ENCODE measurements around the gene AMIGO2. TPM values are rescaled to one million over a fixed set of nuclear protein-coding genes. Genes with fewer than 3 reads are reported as not detected.

AMIGO2 gene
- total and polyA plus RNA-seq, 2 experiments from 2014 or later: 1.8 to 3.8 TPM

- no peak for TF ChIP-seq ZNF462 (CRISPR knock-in tag; IDR thresholded peaks at IDR 0.05)
- no peak for TF ChIP-seq POLR2AphosphoS5 (IDR thresholded peaks at IDR 0.05; ENCODE audit: low read depth)
- no peak for TF ChIP-seq STAT1 (IDR thresholded peaks at IDR 0.05; ENCODE audit: unreplicated experiment)
- no peak for TF ChIP-seq CTCF (conservative IDR thresholded peaks at IDR 0.05; ENCODE audit: low read depth in 2 of 2)
Observed at GRCh38 chr12:47039079-47039478, 40.7 kb downstream of the AMIGO2 start (continued).

GRCh38 chr12:47038270-47038748, 41.5 kb downstream of the AMIGO2 start:
- Mint-ChIP-seq H3K4me3 (no peak overlapping the region), H3K36me3 (ENCODE audit: low read depth) (no peaks in the 10 kb centered on the region), H3K4me1 (peaks cover 20% of the 10 kb centered on the region), H3K27ac (peak overlapping the region; percentile 31; the same call in 1 of the 2 replicates), H3K9me3 (no peaks in the 10 kb centered on the region), H3K27me3 (ENCODE audit: insufficient read depth, low read depth, poor library complexity) (no peaks in the 10 kb centered on the region)
- no peaks in the 10 kb centered on the region for H4K20me1 ChIP-seq (replicated peaks; ENCODE audit: insufficient read depth)
- no peaks in the 10 kb centered on the region for H3K27me3 ChIP-seq (ENCODE audit: insufficient read depth)
- H3K9me2 ChIP-seq (ENCODE audit: insufficient read depth): no peaks in the 10 kb centered on the region
- H2AFZ ChIP-seq: no peak overlapping the region
- H3K27ac ChIP-seq (ENCODE audit: low read depth): no peak overlapping the region
- no peak overlapping the region for H3K4me2 ChIP-seq
- H3K4me1 ChIP-seq (ENCODE audit: insufficient read depth): peaks cover 11% of the 10 kb centered on the region
- H3F3A ChIP-seq (replicated peaks; ENCODE audit: low read depth): no peaks in the 10 kb centered on the region
- H3K4me3 ChIP-seq: no peak overlapping the region
- no peaks in the 10 kb centered on the region for H3K79me2 ChIP-seq (replicated peaks; ENCODE audit: insufficient read depth)
- ATAC-seq: no peak
- DNase-seq (ENCODE audit: low spot score): no peak
- H3K36me3 ChIP-seq (ENCODE audit: insufficient read depth): no peaks in the 10 kb centered on the region
- TF ChIP-seq EZH2 (IDR thresholded peaks at IDR 0.05; ENCODE audit: low read depth, unreplicated experiment) (no peak), ZNF331 (CRISPR knock-in tag; IDR thresholded peaks at IDR 0.05; ENCODE audit: low read depth) (no peak), REST (IDR thresholded peaks at IDR 0.05; ENCODE audit: unreplicated experiment) (no peak), JUNB (IDR thresholded peaks at IDR 0.05; ENCODE audit: unreplicated experiment) (no peak), CREB1 (CRISPR knock-in tag; IDR thresholded peaks at IDR 0.05; ENCODE audit: low read depth) (no peak), ZNF114 (CRISPR knock-in tag; IDR thresholded peaks at IDR 0.05) (no peak)
